GM23248 (cell line): ENCODE measurements around the gene IMMT.

ENCODE experiments used
- EZH2 ChIP-seq: fragments of 200-600 bp; sonication (generic); IDR thresholded peaks from 2 replicates; pipeline ENCODE4 v1.6.1; 2018; ENCODE audit warnings: antibody characterized with exemption, mild to moderate bottlenecking; ENCODE audit not compliant: insufficient read depth, poor library complexity, severe bottlenecking
- EZH2phosphoT487 ChIP-seq: fragments of 200-600 bp; sonication (generic); IDR thresholded peaks from 2 replicates; pipeline ENCODE4 v1.6.1; 2018; ENCODE audit warnings: antibody characterized with exemption, moderate library complexity, mild to moderate bottlenecking, low read depth; ENCODE audit not compliant: insufficient read depth

GRCh38 chr2:86225581-86225980 is 30.3 kb upstream of the IMMT start:
- TF ChIP-seq EZH2: no peak
- TF ChIP-seq EZH2phosphoT487: no peak
